IMR-90 (cell line): Measurements from ENCODE around the gene TANK. TPM values are rescaled to one million over a fixed set of nuclear protein-coding genes. Genes with fewer than 3 reads are reported as not detected.

Source experiments
- ATAC-seq: fragments of 200-7000 bp; cut with Tn5 transposase; 2 replicates; pipeline ENCODE4 v1.9.1; 2020; ENCODE audit warnings: low read depth, mild to moderate bottlenecking, moderate library complexity
- BruUV-seq: library from RNA; stranded (reverse); fragments of 400-500 nt; replicated peaks from 2 replicates; lab custom pipeline; 2021; lab: Mats Ljungman, UMichigan
- CTCF ChIA-PET: fragments of 300-600 bp; formaldehyde crosslinking; extraction: SDS; loops from one replicate; lab custom pipeline; 2021; ENCODE audit warnings: antibody characterized with exemption; lab: Yijun Ruan, JAX
- POLR2A ChIA-PET: fragments of 300-600 bp; sonication (Branson Sonifier 250); formaldehyde crosslinking; loops from one replicate; lab custom pipeline; 2022; ENCODE audit warnings: antibody characterized with exemption; ENCODE audit not compliant: unreplicated experiment; lab: Charles Lee
- DNase-seq: peaks from one replicate; pipeline ENCODE4 v3.0.0; 2013
- H2AFZ ChIP-seq: replicated peaks from 2 replicates; pipeline ENCODE3; 2013; ENCODE audit warnings: low read length, mild to moderate bottlenecking; ENCODE audit not compliant: poor library complexity
- H2AK5ac ChIP-seq: 2 replicates; pipeline ENCODE4 v1.6.1; 2013; ENCODE audit warnings: low read depth, low read length, inconsistent platforms
- H2AK9ac ChIP-seq: replicated peaks from 2 replicates; pipeline ENCODE3; 2013; ENCODE audit warnings: mild to moderate bottlenecking, low read depth, low read length, moderate library complexity; ENCODE audit not compliant: poor library complexity
- H2BK120ac ChIP-seq: 2 replicates; pipeline ENCODE4 v1.6.1; 2013; ENCODE audit warnings: low read depth, low read length, inconsistent platforms
- H2BK15ac ChIP-seq: 3 replicates; pipeline ENCODE4 v1.6.1; 2013; ENCODE audit warnings: low read depth, low read length, inconsistent platforms
- H2BK20ac ChIP-seq: 2 replicates; pipeline ENCODE4 v1.6.1; 2013; ENCODE audit warnings: low read depth, mild to moderate bottlenecking, inconsistent platforms, low read length, moderate library complexity
- H2BK5ac ChIP-seq: 2 replicates; pipeline ENCODE4 v1.6.1; 2013; ENCODE audit warnings: mild to moderate bottlenecking, low read depth, low read length, inconsistent platforms; ENCODE audit not compliant: poor library complexity, severe bottlenecking
- H3K14ac ChIP-seq: replicated peaks from 2 replicates; pipeline ENCODE4 v1.6.1; 2013; ENCODE audit warnings: low read depth, low read length, inconsistent platforms
- H3K18ac ChIP-seq: 2 replicates; pipeline ENCODE4 v1.6.1; 2013; ENCODE audit warnings: low read depth, low read length, control low read depth
- H3K23ac ChIP-seq: 2 replicates; pipeline ENCODE4 v1.6.1; 2013; ENCODE audit warnings: low read depth, low read length, inconsistent platforms
- H3K27ac ChIP-seq: 2 replicates; pipeline ENCODE4 v1.5.1; 2013; ENCODE audit warnings: mild to moderate bottlenecking, control low read depth, low read length; ENCODE audit not compliant: insufficient read depth
- H3K27me3 ChIP-seq: 2 replicates; pipeline ENCODE4 v1.6.1; 2013; ENCODE audit warnings: low read length; ENCODE audit not compliant: control insufficient read depth, insufficient read depth
- H3K36me3 ChIP-seq: 2 replicates; pipeline ENCODE4 v1.6.1; 2013; ENCODE audit warnings: low read length, mixed read lengths; ENCODE audit not compliant: control insufficient read depth, insufficient read depth
- H3K4ac ChIP-seq: 2 replicates; pipeline ENCODE4 v1.6.1; 2013; ENCODE audit warnings: low read depth, low read length, inconsistent platforms
- H3K4me1 ChIP-seq: 2 replicates; pipeline ENCODE4 v1.6.1; 2013; ENCODE audit warnings: low read length, mixed read lengths; ENCODE audit not compliant: control insufficient read depth, insufficient read depth
- H3K4me2 ChIP-seq: 2 replicates; pipeline ENCODE4 v1.6.1; 2013; ENCODE audit warnings: low read depth, mild to moderate bottlenecking, control low read depth, low read length, moderate library complexity
- H3K4me3 ChIP-seq: 2 replicates; pipeline ENCODE4 v1.5.1; 2013; ENCODE audit warnings: low read depth, mild to moderate bottlenecking, control low read depth, low read length, moderate library complexity; ENCODE audit not compliant: insufficient read depth
- H3K56ac ChIP-seq: 2 replicates; pipeline ENCODE4 v1.6.1; 2013; ENCODE audit warnings: low read length, inconsistent platforms; ENCODE audit not compliant: insufficient read depth; ENCODE audit errors: extremely low read depth
- H3K79me1 ChIP-seq, 2 experiments: 2 replicates each; pipeline ENCODE4 v1.6.1; 2013; ENCODE audit warnings: low read length in 2 of 2, inconsistent platforms in 1 of 2, low read depth in 1 of 2
- H3K9ac ChIP-seq: 2 replicates; pipeline ENCODE4 v1.6.1; 2013; ENCODE audit warnings: low read depth, low read length, control low read depth
- H3K9me1 ChIP-seq: 2 replicates; pipeline ENCODE4 v1.6.1; 2013; ENCODE audit warnings: low read length, inconsistent platforms; ENCODE audit not compliant: insufficient read depth
- H3K9me3 ChIP-seq: 2 replicates; pipeline ENCODE4 v1.6.1; 2013; ENCODE audit warnings: low read length; ENCODE audit not compliant: control insufficient read depth, insufficient read depth
- H4K20me1 ChIP-seq: 2 replicates; pipeline ENCODE4 v1.6.1; 2013; ENCODE audit warnings: low read length, inconsistent platforms; ENCODE audit not compliant: insufficient read depth
- H4K5ac ChIP-seq: 2 replicates; pipeline ENCODE4 v1.6.1; 2013; ENCODE audit warnings: mild to moderate bottlenecking, low read depth, low read length, control low read depth
- H4K8ac ChIP-seq, 2 experiments: 2 replicates each; pipeline ENCODE4 v1.6.1; 2013; ENCODE audit warnings: low read depth in 2 of 2, low read length in 2 of 2, control low read depth in 1 of 2, inconsistent platforms in 1 of 2
- H4K91ac ChIP-seq: 2 replicates; pipeline ENCODE4 v1.6.1; 2013; ENCODE audit warnings: low read depth, low read length, inconsistent platforms; ENCODE audit not compliant: insufficient read depth
- BHLHE40 ChIP-seq: fragments of 150-350 bp; IDR thresholded peaks from 2 replicates; pipeline ENCODE4 v1.6.1; 2016; ENCODE audit warnings: mild to moderate bottlenecking, low read depth, low read length
- CEBPB ChIP-seq: IDR thresholded peaks from 2 replicates; pipeline ENCODE4 v1.6.1; 2012; ENCODE audit warnings: low read depth, low read length, improper control_type of control experiment
- CHD1 ChIP-seq: IDR thresholded peaks from 2 replicates; pipeline ENCODE4 v1.6.1; 2012; ENCODE audit warnings: low read depth, low read length, improper control_type of control experiment
- CTCF ChIP-seq: conservative IDR thresholded peaks from 2 replicates; pipeline ENCODE4 v1.5.1; 2012; ENCODE audit warnings: mild to moderate bottlenecking, low read depth, low read length, improper control_type of control experiment
- ELK1 ChIP-seq: fragments of 150-350 bp; IDR thresholded peaks from 2 replicates; pipeline ENCODE4 v1.6.1; 2016; ENCODE audit warnings: low read depth, mild to moderate bottlenecking, low read length, moderate library complexity, borderline replicate concordance
- FOS ChIP-seq: fragments of 150-350 bp; IDR thresholded peaks from 2 replicates; pipeline ENCODE4 v1.6.1; 2016; ENCODE audit warnings: low read depth, low read length
- MAFK ChIP-seq: IDR thresholded peaks from 2 replicates; pipeline ENCODE4 v1.6.1; 2012; ENCODE audit warnings: low read depth, low read length, improper control_type of control experiment
- MAZ ChIP-seq: IDR thresholded peaks from 2 replicates; pipeline ENCODE4 v1.6.1; 2012; ENCODE audit warnings: low read depth, mild to moderate bottlenecking, low read length, improper control_type of control experiment, moderate library complexity, borderline replicate concordance
- MXI1 ChIP-seq: IDR thresholded peaks from 2 replicates; pipeline ENCODE4 v1.6.1; 2012; ENCODE audit warnings: low read depth, mild to moderate bottlenecking, low read length, moderate library complexity, borderline replicate concordance
- NFE2L2 ChIP-seq: fragments of 150-350 bp; IDR thresholded peaks from 2 replicates; pipeline ENCODE4 v1.6.1; 2016; ENCODE audit warnings: low read depth, mild to moderate bottlenecking, low read length
- POLR2A ChIP-seq: IDR thresholded peaks from 2 replicates; pipeline ENCODE4 v1.6.1; 2012; ENCODE audit warnings: mild to moderate bottlenecking, low read depth, low read length
- RAD21 ChIP-seq: IDR thresholded peaks from 2 replicates; pipeline ENCODE4 v1.6.1; 2012; ENCODE audit warnings: low read length, improper control_type of control experiment
- RCOR1 ChIP-seq: IDR thresholded peaks from 2 replicates; pipeline ENCODE4 v1.6.1; 2012; ENCODE audit warnings: mild to moderate bottlenecking, low read length, improper control_type of control experiment; ENCODE audit not compliant: insufficient replicate concordance
- RFX5 ChIP-seq: IDR thresholded peaks from 2 replicates; pipeline ENCODE4 v1.8.0; 2012; ENCODE audit warnings: low read depth, mild to moderate bottlenecking, low read length, moderate library complexity
- SMC3 ChIP-seq: fragments of 150-350 bp; IDR thresholded peaks from 2 replicates; pipeline ENCODE4 v1.6.1; 2016; ENCODE audit warnings: low read depth, mild to moderate bottlenecking, antibody characterized with exemption, low read length, moderate library complexity
- WGBS, 2 experiments: methylation state at CpG; one replicate each; pipeline versions ENCODE4 v1.1.5 to v1.1.7; 2013; ENCODE audit warnings: missing lambda C conversion rate in 2 of 2; ENCODE audit not compliant: insufficient read length in 1 of 2; ENCODE audit errors: extremely low coverage in 2 of 2; 5-methylcytosine and 5-hydroxymethylcytosine counted together
- dilution Hi-C: fragments of 300-500 bp; cut with HindIII; formaldehyde crosslinking; loops from one replicate; pipeline ENCODE4 v1.14.3; 2018; ENCODE audit warnings: low sequenced_read_pairs; ENCODE audit not compliant: unreplicated experiment
- in situ Hi-C: fragments of 300-500 bp; cut with MboI; formaldehyde crosslinking; loops from 3 replicates; pipeline ENCODE4 v1.14.3; 2019; ENCODE audit warnings: low sequenced_read_pairs, inconsistent platforms, mixed read lengths
- intact Hi-C: fragments of 100-400 bp; cut with micrococcal nuclease; formaldehyde crosslinking; loops from 2 replicates; pipeline ENCODE4 v1.10.0; 2022
- polyA plus RNA-seq, 3 experiments: library from polyadenylated mRNA; depleted of rRNA; stranded (reverse); fragments of >200 nt; gene quantifications; 2 replicates each; pipeline ENCODE4 v1.2.3, GENCODE V29; 2012; ENCODE audit warnings: low replicate concordance in 1 of 3
- total RNA-seq: library from RNA; depleted of rRNA; stranded (reverse); fragments of >200 nt; gene quantifications from 2 replicates; pipeline ENCODE4 v1.2.3, GENCODE V29; 2012
- TF ChIP-seq, protein P1 (sequence below): fragments of 150-350 bp; IDR thresholded peaks from 2 replicates; pipeline ENCODE4 v1.6.1; 2017; ENCODE audit warnings: mild to moderate bottlenecking, antibody characterized with exemption, low read length, low read depth

Gene TANK
- total and polyA plus RNA-seq, 2 of the 4 experiments (the other 2 are of a cell fraction) = 25.4 to 41.9 TPM

DNA sequence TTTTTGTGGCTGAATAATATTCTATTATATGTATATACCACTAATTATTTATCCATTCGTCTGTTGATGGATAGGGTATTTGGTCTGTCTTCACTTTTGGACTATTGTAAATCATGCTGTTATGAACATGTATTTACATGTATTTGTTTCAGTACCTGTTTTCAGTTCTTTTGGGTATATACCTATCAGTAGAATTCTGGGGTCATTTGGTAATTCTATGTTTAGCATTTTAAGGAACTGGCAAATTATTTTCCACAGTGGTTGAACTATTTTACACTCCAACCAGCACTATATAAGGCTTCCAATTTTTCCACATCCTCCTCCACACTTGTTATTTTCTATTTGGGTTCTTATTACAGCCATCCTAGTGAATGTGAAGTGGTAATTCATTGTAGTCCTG is 12.4 kb upstream of the TANK start:
- WGBS, 2 experiments = no CpG with 5 or more reads among the region's 1 CpG
- H3K4me3 ChIP-seq = no peak overlapping the region
- no peaks in the 10 kb centered on the region for H3K27me3 ChIP-seq
- no peak overlapping the region for H4K8ac ChIP-seq
- 0 out of 2 replicates have a peak, but pooled peaks cover 5% of the 10 kb centered on the region for H3K9me3 ChIP-seq
- no peak for DNase-seq
- H3K27ac ChIP-seq = no peak overlapping the region
- H4K91ac ChIP-seq = no peak overlapping the region
- H3K79me1 ChIP-seq = no peaks in the 10 kb centered on the region
- BruUV-seq = no TSS peak
- H3K36me3 ChIP-seq = no peaks in the 10 kb centered on the region
- no peaks in the 10 kb centered on the region for H4K20me1 ChIP-seq
- in situ Hi-C loops (no loop called here), intact Hi-C loops (no loop called here), dilution Hi-C loops (no loop called here)
- no peak overlapping the region for H3K56ac ChIP-seq
- no peak overlapping the region for H3K4ac ChIP-seq
- CTCF ChIA-PET = no interaction called here
- no peak overlapping the region for H2AFZ ChIP-seq
- ATAC-seq = no peak
- H2BK120ac ChIP-seq = no peak overlapping the region
- no peaks in the 10 kb centered on the region for H3K9me1 ChIP-seq
- no peak overlapping the region for H4K5ac ChIP-seq
- TF ChIP-seq FOS (no peak), CHD1 (no peak), CTCF (no peak), NFE2L2 (no peak), RFX5 (no peak), CEBPB (no peak), ELK1 (no peak), RAD21 (no peak), RCOR1 (no peak), MAFK (no peak), POLR2A (no peak), BHLHE40 (no peak), MXI1 (no peak), SMC3 (no peak), MAZ (no peak)
- TF ChIP-seq, protein P1, sequence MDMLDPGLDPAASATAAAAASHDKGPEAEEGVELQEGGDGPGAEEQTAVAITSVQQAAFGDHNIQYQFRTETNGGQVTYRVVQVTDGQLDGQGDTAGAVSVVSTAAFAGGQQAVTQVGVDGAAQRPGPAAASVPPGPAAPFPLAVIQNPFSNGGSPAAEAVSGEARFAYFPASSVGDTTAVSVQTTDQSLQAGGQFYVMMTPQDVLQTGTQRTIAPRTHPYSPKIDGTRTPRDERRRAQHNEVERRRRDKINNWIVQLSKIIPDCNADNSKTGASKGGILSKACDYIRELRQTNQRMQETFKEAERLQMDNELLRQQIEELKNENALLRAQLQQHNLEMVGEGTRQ = no peak
- H2BK15ac ChIP-seq = no peak overlapping the region
- no peak overlapping the region for H2AK5ac ChIP-seq
- no peak overlapping the region for H3K9ac ChIP-seq
- POLR2A ChIA-PET = no interaction called here
- H2BK20ac ChIP-seq = no peak overlapping the region
- H2BK5ac ChIP-seq = no peak overlapping the region
- H3K4me2 ChIP-seq = no peak overlapping the region
- H3K14ac ChIP-seq = no peak overlapping the region
- H3K18ac ChIP-seq = no peak overlapping the region
- no peak overlapping the region for H3K23ac ChIP-seq
- no peaks in the 10 kb centered on the region for H3K4me1 ChIP-seq
- no peak overlapping the region for H2AK9ac ChIP-seq
